ENCODE results near the gene PTPRM. TPM values are rescaled to one million over a fixed set of nuclear protein-coding genes. Genes with fewer than 3 reads are reported as not detected.

The PTPRM gene
- total RNA-seq, 2 donors from 2014 or later: 7.5 to 19.2 TPM

DNA sequence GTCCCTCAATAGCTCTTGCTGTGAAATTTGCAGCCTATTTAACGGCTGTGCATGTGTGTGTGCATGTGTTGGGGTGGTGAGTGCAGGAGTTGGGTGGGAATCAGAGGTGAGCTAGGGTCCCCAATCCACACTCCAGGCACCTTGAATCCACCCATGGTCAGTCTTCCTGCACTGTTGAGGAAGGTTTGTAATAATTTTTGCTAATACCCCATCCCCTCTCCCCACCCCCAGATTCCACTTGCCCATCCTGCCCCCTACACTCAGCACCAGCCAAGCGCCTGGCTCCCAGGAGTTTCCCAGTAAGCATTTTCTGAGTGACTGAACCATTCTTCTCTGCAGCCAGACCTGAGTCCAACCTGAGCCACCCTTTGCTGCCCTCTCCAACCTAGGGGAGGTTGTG, 833.7 kb downstream of the PTPRM start:
- H3K36me3 Mint-ChIP-seq: no peaks in the 10 kb centered on the region
- H3K9me3 Mint-ChIP-seq: no peaks in the 10 kb centered on the region
- H3K27ac Mint-ChIP-seq: no peak overlapping the region
- no peak overlapping the region for H3K4me3 Mint-ChIP-seq
- H3K27me3 Mint-ChIP-seq: no peaks in the 10 kb centered on the region
- peak in 1 of 2 donors; percentile 3 for ATAC-seq
- DNase-seq (ENCODE audit: low spot score): no peak
- peaks cover 0 to 2% of the 10 kb centered on the region in 2 donors for H3K4me1 Mint-ChIP-seq (ENCODE audit: low read depth in 2 of 2)

DNA sequence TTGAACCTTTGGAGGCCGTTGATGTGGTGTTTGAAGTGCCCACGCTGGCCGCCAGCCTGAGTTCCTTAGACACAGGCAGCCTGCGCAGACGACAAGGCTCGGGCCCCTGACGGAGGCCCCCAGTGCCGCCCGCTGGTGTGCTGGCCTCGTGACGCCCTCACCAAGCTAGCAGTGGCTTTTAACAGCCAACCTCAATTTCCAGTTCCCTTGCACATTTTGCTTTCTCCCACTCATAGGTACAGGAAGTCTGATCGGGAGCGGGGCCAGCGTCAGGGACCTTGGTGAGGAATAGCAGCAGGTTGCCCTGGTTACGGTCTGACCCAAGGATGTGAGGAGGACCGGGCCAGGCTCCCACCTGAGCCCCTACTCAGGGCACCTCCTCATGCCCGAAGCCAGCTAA, 834.5 kb downstream of the PTPRM start:
- no peaks in the 10 kb centered on the region for H3K9me3 Mint-ChIP-seq
- H3K27ac Mint-ChIP-seq: no peak overlapping the region
- H3K27me3 Mint-ChIP-seq: no peaks in the 10 kb centered on the region
- H3K4me1 Mint-ChIP-seq (ENCODE audit: low read depth in 2 of 2): peaks cover 0 to 2% of the 10 kb centered on the region in 2 donors
- H3K36me3 Mint-ChIP-seq: no peaks in the 10 kb centered on the region
- no peak for DNase-seq (ENCODE audit: low spot score)
- no peak for ATAC-seq
- H3K4me3 Mint-ChIP-seq: no peak overlapping the region

DNA sequence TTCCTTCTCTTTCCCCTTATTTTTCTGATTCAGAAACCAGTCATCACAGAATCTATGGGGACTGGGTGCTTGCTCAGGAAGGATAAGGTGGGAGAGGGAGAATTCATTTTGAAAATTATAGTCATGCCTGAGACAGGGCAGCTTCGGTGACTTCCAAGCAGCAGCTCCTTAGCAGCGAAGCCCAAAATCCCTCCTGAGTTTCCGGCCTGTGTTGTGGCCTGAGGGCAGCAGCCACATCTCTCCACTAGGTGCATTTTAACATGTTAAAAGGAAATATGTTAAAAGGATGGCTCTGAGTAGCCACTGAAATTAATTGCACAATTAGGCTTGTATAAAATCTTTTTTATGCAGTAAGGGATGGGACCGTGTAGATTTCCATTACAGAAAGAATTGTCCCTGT, 835.1 kb downstream of the PTPRM start:
- ATAC-seq (no peak), DNase-seq (ENCODE audit: low spot score) (no peak)
- Mint-ChIP-seq H3K4me3 (no peak overlapping the region), H3K9me3 (no peaks in the 10 kb centered on the region), H3K27me3 (no peaks in the 10 kb centered on the region), H3K36me3 (no peaks in the 10 kb centered on the region), H3K4me1 (ENCODE audit: low read depth in 2 of 2) (peaks cover 0 to 2% of the 10 kb centered on the region in 2 donors), H3K27ac (no peak overlapping the region)

DNA sequence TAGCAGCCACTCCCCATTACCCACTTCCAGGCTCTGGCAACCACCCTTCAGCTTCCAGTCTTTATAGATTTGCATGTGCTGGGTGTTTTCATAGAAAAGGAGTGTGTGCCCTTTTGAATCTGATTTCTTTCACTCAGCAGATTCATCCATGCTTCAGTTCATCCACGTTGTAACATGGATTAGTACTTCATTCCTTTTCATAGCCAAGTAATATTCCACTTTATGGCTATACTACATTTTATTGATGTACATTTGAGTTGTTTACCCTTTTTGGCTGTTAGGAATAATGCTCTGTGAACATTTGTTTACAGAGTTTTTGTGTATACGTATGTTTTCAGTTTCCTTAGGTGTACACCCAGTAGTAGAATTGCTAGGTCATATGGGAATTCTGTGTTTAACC, 836.6 kb downstream of the PTPRM start:
- Mint-ChIP-seq H3K9me3 (no peaks in the 10 kb centered on the region), H3K4me3 (no peak overlapping the region), H3K4me1 (ENCODE audit: low read depth in 2 of 2) (peaks cover 0 to 2% of the 10 kb centered on the region in 2 donors), H3K36me3 (no peaks in the 10 kb centered on the region), H3K27ac (no peak overlapping the region), H3K27me3 (no peaks in the 10 kb centered on the region)
- no peak for DNase-seq (ENCODE audit: low spot score)
- no peak for ATAC-seq

DNA sequence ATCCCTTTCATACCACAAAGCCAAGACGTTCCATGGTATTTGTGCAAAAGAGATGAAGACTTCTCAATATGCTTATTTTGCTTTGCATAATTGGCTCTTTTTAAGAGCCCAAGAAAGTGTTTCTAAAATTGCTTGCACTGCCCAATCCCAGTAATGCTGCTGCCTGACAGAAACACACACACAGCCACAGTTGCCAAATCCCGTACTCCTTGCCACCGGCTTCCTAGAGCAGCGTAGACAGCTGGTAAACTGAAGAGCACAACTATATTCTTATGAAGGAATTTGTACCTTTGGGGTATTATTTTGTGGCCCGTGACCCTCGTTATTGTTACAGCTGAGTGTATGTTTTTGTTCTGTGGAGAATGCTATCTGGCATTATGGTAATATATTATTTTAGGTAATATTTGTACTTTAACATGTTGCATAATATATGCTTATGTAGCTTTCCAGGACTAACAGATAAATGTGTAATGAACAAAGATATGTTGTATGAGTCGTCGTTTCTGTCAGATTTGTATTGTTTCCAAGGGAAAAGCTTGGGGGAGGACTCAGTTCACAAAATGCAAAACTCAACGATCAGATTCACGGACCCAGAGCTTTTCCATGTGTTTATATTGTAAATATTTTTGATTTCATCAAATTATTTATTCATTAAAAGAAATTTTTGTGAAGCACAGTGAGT, 839.2 kb downstream of the PTPRM start:
- Mint-ChIP-seq H3K9me3 (peaks cover 7% of the 10 kb centered on the region), H3K27ac (no peak overlapping the region), H3K27me3 (no peaks in the 10 kb centered on the region), H3K36me3 (peaks cover 7% of the 10 kb centered on the region), H3K4me3 (no peak overlapping the region), H3K4me1 (ENCODE audit: low read depth in 2 of 2) (peaks cover 0 to 2% of the 10 kb centered on the region in 2 donors)
- ATAC-seq: no peak
- DNase-seq (ENCODE audit: low spot score): no peak

DNA sequence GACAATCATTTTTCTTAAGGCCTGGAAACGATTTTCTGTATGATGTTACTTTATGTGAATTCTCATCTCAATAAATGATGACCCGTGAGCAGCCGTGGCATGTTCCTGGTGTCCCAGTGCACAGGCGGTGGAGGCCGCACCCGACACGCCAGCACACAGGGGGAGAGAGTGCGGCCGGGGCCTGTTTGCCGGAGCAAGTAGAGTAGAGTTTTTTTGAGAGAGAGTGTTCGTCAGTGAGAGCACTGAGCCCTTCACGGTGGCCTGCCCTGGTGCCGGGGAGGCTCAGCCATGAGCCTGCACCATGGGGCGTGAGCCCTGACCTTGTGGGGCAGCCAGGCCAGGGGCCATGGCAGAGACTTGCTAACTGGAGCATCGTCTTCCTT, 839.7 kb downstream of the PTPRM start:
- no peak overlapping the region for H3K27ac Mint-ChIP-seq
- peaks cover 11% of the 10 kb centered on the region for H3K36me3 Mint-ChIP-seq
- peaks cover 9% of the 10 kb centered on the region for H3K9me3 Mint-ChIP-seq
- H3K27me3 Mint-ChIP-seq: no peaks in the 10 kb centered on the region
- ATAC-seq (peak in 1 of 2 donors; percentile 48), DNase-seq (ENCODE audit: low spot score) (no peak)
- no peak overlapping the region for H3K4me3 Mint-ChIP-seq
- H3K4me1 Mint-ChIP-seq (ENCODE audit: low read depth in 2 of 2): peaks cover 0 to 2% of the 10 kb centered on the region in 2 donors

DNA sequence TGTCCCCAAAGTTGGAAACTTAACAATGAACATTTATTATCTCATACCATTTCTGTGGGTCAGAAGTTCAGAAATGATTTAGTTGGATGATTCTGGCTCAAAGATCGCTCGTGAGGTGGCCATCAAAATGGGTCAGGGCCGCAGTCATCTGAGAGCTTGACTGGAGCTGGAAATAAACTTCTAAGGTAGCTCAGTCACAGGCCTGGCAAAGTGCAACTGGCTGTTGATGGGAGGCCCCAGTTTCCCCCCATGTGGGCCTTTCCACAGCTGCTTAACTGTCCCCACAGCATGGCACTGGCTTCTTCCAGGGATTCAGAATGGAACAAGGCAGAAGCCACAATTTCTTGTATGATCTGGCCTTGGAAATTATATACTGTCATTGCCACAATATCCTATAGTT, 842.0 kb downstream of the PTPRM start:
- Mint-ChIP-seq H3K4me1 (ENCODE audit: low read depth in 2 of 2) (peaks cover 0 to 2% of the 10 kb centered on the region in 2 donors), H3K4me3 (no peak overlapping the region), H3K27me3 (no peaks in the 10 kb centered on the region), H3K36me3 (peaks cover 11% of the 10 kb centered on the region), H3K27ac (no peak overlapping the region), H3K9me3 (peaks cover 14% of the 10 kb centered on the region)
- ATAC-seq: no peak
- DNase-seq (ENCODE audit: low spot score): no peak

DNA sequence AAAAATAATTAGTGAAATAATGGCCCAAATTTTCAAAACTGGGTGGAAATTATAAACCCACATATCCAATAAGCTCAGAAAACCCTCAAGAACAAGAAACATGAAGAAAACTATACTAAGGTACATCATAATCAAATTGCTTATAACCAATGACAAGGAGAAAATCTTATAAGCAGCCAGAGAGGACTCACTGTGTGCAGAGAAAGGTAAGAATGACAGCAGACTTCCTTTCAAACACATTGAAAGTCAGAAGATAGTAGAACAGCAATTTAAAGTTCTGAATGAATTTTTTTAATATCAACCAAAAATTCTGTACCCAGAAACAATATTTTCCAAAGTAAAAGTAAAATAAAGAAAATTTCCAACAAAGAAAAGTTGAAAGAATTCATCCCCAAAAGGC, 844.4 kb downstream of the PTPRM start:
- peaks cover 9 to 14% of the 10 kb centered on the region in 2 donors for H3K27me3 Mint-ChIP-seq
- no peak for ATAC-seq
- H3K36me3 Mint-ChIP-seq: peaks cover 11% of the 10 kb centered on the region

DNA sequence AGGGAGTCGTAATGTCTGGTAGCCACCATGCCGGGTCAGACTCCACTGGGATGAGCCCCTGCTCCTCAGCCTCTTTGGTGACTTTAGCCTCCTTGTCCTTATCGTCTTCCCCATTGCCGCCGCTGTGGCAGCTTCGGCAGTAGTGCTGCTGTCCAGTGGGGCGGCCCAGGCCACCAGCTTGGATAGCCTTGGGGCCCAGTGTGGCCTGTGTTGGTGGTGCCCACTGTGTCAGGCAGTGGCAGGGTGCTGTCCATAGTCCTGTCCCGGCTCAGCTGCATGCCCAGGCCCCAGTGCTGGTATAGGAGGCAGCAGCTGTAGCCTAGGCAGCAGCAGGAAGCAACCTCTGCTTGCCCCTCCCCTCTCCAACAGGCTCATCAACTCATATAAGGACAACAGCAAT, 845.0 kb downstream of the PTPRM start:
- Mint-ChIP-seq H3K36me3 (peaks cover 11% of the 10 kb centered on the region), H3K4me3 (no peak overlapping the region), H3K4me1 (ENCODE audit: low read depth in 2 of 2) (no peaks in the 10 kb centered on the region), H3K27ac (no peak overlapping the region), H3K9me3 (peaks cover 18% of the 10 kb centered on the region), H3K27me3 (peaks cover 12 to 17% of the 10 kb centered on the region in 2 donors)
- no peak for ATAC-seq
- no peak for DNase-seq (ENCODE audit: low spot score)

More for the DNA sequence above, 844.4 kb downstream of the PTPRM start:
- Mint-ChIP-seq H3K4me1 (ENCODE audit: low read depth in 2 of 2) (no peaks in the 10 kb centered on the region), H3K27ac (no peak overlapping the region), H3K4me3 (no peak overlapping the region), H3K9me3 (peaks cover 18% of the 10 kb centered on the region)
- no peak for DNase-seq (ENCODE audit: low spot score)

DNA sequence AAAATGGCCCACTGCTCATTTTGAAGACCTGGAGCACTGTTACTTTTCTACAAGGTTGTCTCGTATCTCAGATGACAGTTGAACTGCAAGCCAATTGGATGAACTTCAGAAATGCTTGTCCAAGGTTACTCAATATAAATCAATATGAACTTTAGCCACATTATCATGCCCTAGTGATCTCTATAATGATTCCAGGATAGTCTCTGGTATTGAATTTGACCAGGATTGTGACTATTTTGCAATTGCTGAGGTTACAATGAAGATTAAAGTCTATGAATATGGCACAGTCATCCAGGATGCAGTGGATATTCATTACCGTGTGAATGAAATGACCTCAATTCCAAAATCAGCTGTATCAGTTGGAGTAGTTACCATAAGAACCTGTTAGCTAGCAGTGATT, 846.1 kb downstream of the PTPRM start:
- peaks cover 12 to 17% of the 10 kb centered on the region in 2 donors for H3K27me3 Mint-ChIP-seq
- H3K9me3 Mint-ChIP-seq: peaks cover 18% of the 10 kb centered on the region
- H3K4me3 Mint-ChIP-seq: no peak overlapping the region
- DNase-seq (ENCODE audit: low spot score): no peak
- H3K4me1 Mint-ChIP-seq (ENCODE audit: low read depth in 2 of 2): no peaks in the 10 kb centered on the region
- no peak overlapping the region for H3K27ac Mint-ChIP-seq
- peaks cover 11% of the 10 kb centered on the region for H3K36me3 Mint-ChIP-seq
- no peak for ATAC-seq

DNA sequence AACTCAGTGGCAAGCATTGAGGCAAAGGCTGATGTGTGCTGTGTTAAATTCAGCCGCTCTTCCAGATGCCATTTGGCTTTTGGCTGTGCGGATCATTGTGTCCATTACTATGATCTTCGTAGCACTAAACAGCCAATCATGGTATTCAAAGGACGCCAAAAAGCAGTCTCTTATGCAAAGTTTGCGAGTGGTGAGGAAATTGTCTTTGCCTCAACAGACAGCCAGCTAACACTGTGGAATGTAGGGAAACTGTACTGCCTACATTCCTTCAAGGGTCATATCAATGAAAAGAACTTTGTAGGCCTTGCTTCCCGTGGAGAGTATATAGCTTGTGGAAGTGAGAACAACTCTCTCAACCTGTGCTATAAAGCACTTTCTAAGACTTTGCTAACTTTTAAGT, 846.6 kb downstream of the PTPRM start:
- peaks cover 18% of the 10 kb centered on the region for H3K9me3 Mint-ChIP-seq
- ATAC-seq (no peak), DNase-seq (ENCODE audit: low spot score) (no peak)
- H3K4me3 Mint-ChIP-seq: no peak overlapping the region
- peaks cover 12 to 17% of the 10 kb centered on the region in 2 donors for H3K27me3 Mint-ChIP-seq
- H3K4me1 Mint-ChIP-seq (ENCODE audit: low read depth in 2 of 2): no peaks in the 10 kb centered on the region
- peaks cover 11% of the 10 kb centered on the region for H3K36me3 Mint-ChIP-seq
- no peak overlapping the region for H3K27ac Mint-ChIP-seq

DNA sequence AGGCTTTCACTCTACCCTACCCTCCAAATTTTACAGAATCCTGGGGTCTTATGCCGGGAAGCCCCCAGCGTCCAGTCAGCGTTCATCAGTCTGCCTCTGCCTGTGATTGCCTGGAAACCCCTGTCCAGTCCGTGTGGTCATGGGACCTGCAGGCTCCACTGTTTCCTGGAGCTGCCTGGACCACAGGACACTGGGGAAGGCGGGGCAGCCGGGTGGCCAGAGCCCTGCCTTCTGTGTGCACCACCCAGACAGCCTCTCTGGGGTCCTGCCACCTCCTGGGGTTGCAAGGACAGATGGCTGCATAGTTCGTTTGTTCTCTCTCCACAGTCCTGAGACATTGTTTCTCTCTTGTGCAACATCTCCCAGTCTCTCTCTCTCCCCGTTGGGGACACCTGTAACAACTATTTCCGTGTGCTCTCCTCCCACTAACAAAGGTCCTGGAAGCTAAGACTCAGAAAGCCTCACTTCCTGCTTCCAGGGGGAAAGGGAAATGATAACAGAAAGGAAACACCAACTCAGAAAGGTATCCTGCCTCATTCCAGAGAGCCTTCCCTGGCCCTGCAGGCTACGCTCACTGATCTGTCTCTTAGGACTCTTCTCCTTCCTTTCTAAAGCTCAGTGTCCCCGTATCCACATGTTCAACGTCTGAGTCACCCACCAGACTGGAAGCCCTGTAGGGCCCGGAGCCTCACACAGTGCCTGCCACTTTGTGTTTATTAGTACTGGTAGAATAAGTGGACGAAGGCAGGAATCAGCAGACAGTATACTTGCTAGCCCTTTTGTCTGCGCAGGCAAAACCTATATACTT, 849.3 kb downstream of the PTPRM start:
- no peak overlapping the region for H3K27ac Mint-ChIP-seq
- H3K27me3 Mint-ChIP-seq: peaks cover 12 to 17% of the 10 kb centered on the region in 2 donors
- no peak overlapping the region for H3K4me3 Mint-ChIP-seq
- peaks cover 10% of the 10 kb centered on the region for H3K9me3 Mint-ChIP-seq
- DNase-seq (ENCODE audit: low spot score) (no peak), ATAC-seq (peak in 1 of 2 donors; percentile 29)
- H3K36me3 Mint-ChIP-seq: peaks cover 3% of the 10 kb centered on the region
- H3K4me1 Mint-ChIP-seq (ENCODE audit: low read depth in 2 of 2): no peaks in the 10 kb centered on the region

DNA sequence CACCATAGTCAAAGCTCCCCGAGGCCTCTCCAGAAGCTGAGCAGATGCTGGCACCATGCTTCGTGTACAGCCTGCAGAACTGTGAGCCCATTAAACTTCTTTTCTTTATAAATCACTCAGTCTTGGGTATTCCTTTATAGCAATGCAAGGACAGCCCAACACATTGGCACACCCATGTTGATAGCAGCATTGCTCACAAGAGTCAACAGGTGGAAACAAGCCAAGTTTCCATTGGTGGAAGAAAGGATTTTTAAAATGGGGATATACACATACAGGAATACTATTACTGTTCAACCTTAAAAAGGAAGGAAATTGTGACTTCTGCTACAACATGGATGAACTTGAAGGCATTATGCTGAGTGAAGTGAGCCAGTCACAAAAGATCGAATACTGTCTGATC, 855.3 kb downstream of the PTPRM start:
- no peak for DNase-seq (ENCODE audit: low spot score)
- H3K9me3 Mint-ChIP-seq: peaks cover 2% of the 10 kb centered on the region
- ATAC-seq: no peak
- H3K36me3 Mint-ChIP-seq: no peaks in the 10 kb centered on the region
- H3K27me3 Mint-ChIP-seq: no peaks in the 10 kb centered on the region
- H3K4me1 Mint-ChIP-seq (ENCODE audit: low read depth in 2 of 2): no peaks in the 10 kb centered on the region
- no peak overlapping the region for H3K27ac Mint-ChIP-seq
- no peak overlapping the region for H3K4me3 Mint-ChIP-seq

DNA sequence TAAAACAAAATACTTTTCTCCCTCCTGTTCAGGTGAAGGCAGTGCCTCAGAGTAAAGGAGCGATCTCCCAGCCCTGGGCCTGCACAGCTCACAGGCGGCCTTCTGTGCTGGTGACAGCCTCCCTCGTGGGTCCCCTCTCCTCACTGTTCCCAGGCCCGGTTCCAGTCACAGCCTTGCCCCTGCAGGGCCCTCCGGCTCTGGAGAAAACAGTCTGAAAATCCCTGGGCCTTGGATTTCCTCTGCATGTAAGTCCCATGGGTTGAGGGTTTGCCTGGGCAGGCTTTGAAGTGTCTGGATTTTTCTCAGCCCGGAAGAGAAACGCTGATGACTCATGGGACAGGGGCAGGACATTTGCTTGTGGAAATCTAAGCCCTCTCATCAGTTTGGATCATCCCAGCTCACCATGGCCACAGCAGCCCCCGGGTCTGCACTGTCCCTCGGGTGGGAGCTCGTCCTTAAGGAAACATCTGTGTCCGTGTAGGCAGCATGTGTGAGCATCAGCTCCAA, 856.0 kb downstream of the PTPRM start:
- no peaks in the 10 kb centered on the region for H3K4me1 Mint-ChIP-seq (ENCODE audit: low read depth in 2 of 2)
- no peaks in the 10 kb centered on the region for H3K27me3 Mint-ChIP-seq
- peaks cover 2% of the 10 kb centered on the region for H3K9me3 Mint-ChIP-seq
- H3K27ac Mint-ChIP-seq: no peak overlapping the region
- H3K4me3 Mint-ChIP-seq: no peak overlapping the region
- H3K36me3 Mint-ChIP-seq: no peaks in the 10 kb centered on the region
- DNase-seq (ENCODE audit: low spot score): no peak
- ATAC-seq: no peak

Measured in natural killer cell treated with Interleukin-12 subunit alpha and Interleukin-12 subunit beta and Interleukin-15 and Interleukin-18, amount 100 ng/mL, for 72 hours (primary cell).